Naive thymus-derived CD8-positive, alpha-beta T cell (primary cell): ENCODE results near the gene SLC48A1. TPM values are rescaled to one million over a fixed set of nuclear protein-coding genes. Genes with fewer than 3 reads are reported as not detected.
A peak's percentile ranks its signal among the peaks of the same experiment; 100 is the strongest.

ENCODE experiments used
- ATAC-seq, 2 donors: fragments of 150-1000 bp; cut with Tn5 transposase in 1 of 2; sonication (Bioruptor Pico), chemical (Tn5 transposase) in 1 of 2; 1 replicate in 1 of 2; 2 replicates in 1 of 2; pipeline ENCODE4 v1.10.0; 2021; ENCODE audit warnings: mild to moderate bottlenecking in 2 of 2, moderate library complexity in 2 of 2
- POLR2A ChIA-PET: fragments of 350-600 bp; sonication (Branson Sonifier 250); formaldehyde crosslinking; loops from one replicate; lab custom pipeline; 2021; ENCODE audit warnings: antibody characterized with exemption; lab: Charles Lee
- DNase-seq, 10 donors: peaks; one replicate each; pipeline versions ENCODE4 v3.0.0 to v3.0.0-alpha.2; 2020 to 2022
- H3K27ac Mint-ChIP-seq, 10 donors: one replicate each; pipeline ENCODE4 v1.8.0; 2020 to 2022; ENCODE audit warnings: mild to moderate bottlenecking in 10 of 10, mixed read lengths in 10 of 10, moderate library complexity in 4 of 10, inconsistent platforms in 1 of 10
- H3K27me3 Mint-ChIP-seq, 5 donors: one replicate each; pipeline ENCODE4 v1.8.0; 2021 to 2022; ENCODE audit warnings: mixed read lengths in 5 of 5
- H3K36me3 Mint-ChIP-seq, 3 donors: one replicate each; pipeline ENCODE4 v1.8.0; 2020 to 2022; ENCODE audit warnings: mixed read lengths in 3 of 3, mild to moderate bottlenecking in 2 of 3, inconsistent platforms in 1 of 3
- H3K4me1 Mint-ChIP-seq, 4 donors: one replicate each; pipeline ENCODE4 v1.8.0; 2021 to 2022; ENCODE audit warnings: mixed read lengths in 4 of 4
- H3K4me3 Mint-ChIP-seq, 10 donors: one replicate each; pipeline ENCODE4 v1.8.0; 2020 to 2022; ENCODE audit warnings: mild to moderate bottlenecking in 10 of 10, mixed read lengths in 10 of 10, moderate library complexity in 6 of 10, inconsistent platforms in 1 of 10
- H3K9me3 Mint-ChIP-seq, 9 donors: one replicate each; pipeline ENCODE4 v1.8.0; 2020 to 2022; ENCODE audit warnings: mixed read lengths in 9 of 9, mild to moderate bottlenecking in 3 of 9, inconsistent platforms in 1 of 9, moderate library complexity in 1 of 9
- polyA plus RNA-seq, 3 donors: library from polyadenylated mRNA; unstranded; fragments of 300-500 nt; fragmentation: Illumina TruSeq; gene quantifications; one replicate each; pipeline ENCODE4 v1.2.3, GENCODE V29; 2021
- total RNA-seq, 8 experiments: library from RNA in 2 of 8; stranded (reverse) in 2 of 8; gene quantifications; one replicate each; pipeline ENCODE4 v1.2.3 and lab custom pipeline; 2021 to 2026

The SLC48A1 gene
- total and polyA plus RNA-seq, 5 experiments from 2014 or later, result 9.4 to 12.8 (median 11.5) TPM

DNA sequence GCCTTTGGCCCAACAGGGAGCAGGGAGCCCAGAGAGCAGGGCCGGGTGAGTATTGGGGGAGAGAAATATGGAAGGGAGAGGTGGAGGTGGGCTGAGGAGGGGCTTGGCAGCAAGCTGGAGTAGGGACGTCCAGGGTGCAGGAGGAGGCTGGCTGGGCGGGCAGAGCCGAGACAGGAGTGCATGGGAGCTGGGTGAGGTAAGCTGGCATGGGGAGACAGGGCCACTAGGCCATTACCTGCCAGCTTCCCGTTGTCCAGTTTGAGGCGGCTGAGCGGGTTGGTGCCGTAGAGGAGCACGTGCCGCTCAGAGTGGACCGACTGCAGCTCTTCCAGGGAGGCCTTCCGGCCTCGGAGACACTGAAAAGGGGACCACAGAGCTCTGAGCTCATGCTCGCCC lies 18.3 kb downstream of the SLC48A1 start:
- Mint-ChIP-seq H3K9me3 (no peaks in the 10 kb centered on the region), H3K4me3 (no peak overlapping the region), H3K4me1 (peaks cover 0 to 4% (median 0%) of the 10 kb centered on the region in 4 donors), H3K27ac (peak overlapping the region in 4 of 10 donors; percentile 5 to 57 (median 44)), H3K27me3 (no peaks in the 10 kb centered on the region), H3K36me3 (peaks cover 0 to 83% (median 15%) of the 10 kb centered on the region in 3 donors)
- ATAC-seq, result no peak
- no peak for DNase-seq
- POLR2A ChIA-PET, result interaction anchor here (1.0 to 2.0 kb wide), 4 partner anchors 10 to 29 kb away, joined by 3 to 8 read pairs (median 4); no protein-coding TSS in a partner anchor

GRCh38 chr12:47791874-47792273 lies 18.8 kb downstream of the SLC48A1 start:
- DNase-seq (no peak), ATAC-seq (no peak)
- Mint-ChIP-seq H3K4me1 (peaks cover 0 to 4% (median 0%) of the 10 kb centered on the region in 4 donors), H3K9me3 (no peaks in the 10 kb centered on the region), H3K27ac (peak overlapping the region in 2 of 10 donors; percentile 43 to 62), H3K4me3 (no peak overlapping the region), H3K36me3 (peaks cover 0 to 83% (median 15%) of the 10 kb centered on the region in 3 donors), H3K27me3 (no peaks in the 10 kb centered on the region)
- POLR2A ChIA-PET, result interaction anchor here (1.0 to 2.0 kb wide), 4 partner anchors 9 to 29 kb away, joined by 3 to 8 read pairs (median 4); no protein-coding TSS in a partner anchor

DNA sequence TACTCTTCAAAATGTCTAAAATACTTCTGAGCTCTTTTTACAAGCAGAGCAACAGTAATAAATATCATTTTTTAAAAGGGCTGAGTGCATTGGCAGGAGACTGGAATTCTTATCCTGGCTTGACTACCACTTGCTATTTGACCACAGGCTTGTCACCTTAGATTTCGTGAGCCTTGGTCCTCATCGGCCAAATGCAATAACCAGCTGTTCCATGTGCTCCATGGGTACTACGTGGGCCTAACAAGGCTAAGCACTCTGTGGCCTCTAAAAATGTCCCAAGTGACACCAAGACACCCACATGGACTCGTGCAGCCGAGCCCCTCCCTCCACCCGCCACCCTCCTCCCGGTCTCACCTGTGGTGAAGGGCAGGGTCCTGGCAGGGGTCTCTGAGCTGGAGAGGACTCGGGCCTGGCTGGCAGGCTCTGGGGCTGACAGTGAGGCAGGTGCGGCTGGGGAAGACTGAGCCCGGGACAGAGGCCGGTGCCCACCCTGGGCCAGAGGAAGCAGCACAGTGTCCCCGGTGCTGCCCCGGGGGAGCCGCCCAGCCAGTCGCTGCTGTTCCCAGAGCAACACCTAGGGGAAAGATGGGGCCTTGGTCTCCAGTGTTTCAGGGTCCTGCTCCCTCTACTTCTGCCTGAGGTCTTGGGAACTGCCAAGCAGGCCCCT lies 20.1 kb downstream of the SLC48A1 start:
- POLR2A ChIA-PET, result interaction anchor here (1.2 to 3.3 kb wide), 3 partner anchors 8 to 40 kb away, joined by 3 to 10 read pairs (median 8); no protein-coding TSS in a partner anchor
- H3K4me1 Mint-ChIP-seq, result peaks cover 2 to 10% (median 9%) of the 10 kb centered on the region in 4 donors
- H3K4me3 Mint-ChIP-seq, result no peak overlapping the region
- no peak for ATAC-seq
- H3K9me3 Mint-ChIP-seq, result no peaks in the 10 kb centered on the region
- no peak for DNase-seq
- peak overlapping the region in 3 of 10 donors; percentile 56 to 62 (median 59) for H3K27ac Mint-ChIP-seq
- H3K36me3 Mint-ChIP-seq, result peaks cover 0 to 79% (median 9%) of the 10 kb centered on the region in 3 donors
- no peaks in the 10 kb centered on the region for H3K27me3 Mint-ChIP-seq

- ATAC-seq, result no peak
- Mint-ChIP-seq H3K9me3 (no peaks in the 10 kb centered on the region), H3K36me3 (peaks cover 0 to 67% (median 4%) of the 10 kb centered on the region in 3 donors), H3K4me3 (no peak overlapping the region), H3K27ac (no peak overlapping the region), H3K27me3 (no peaks in the 10 kb centered on the region), H3K4me1 (peaks cover 13 to 25% (median 17%) of the 10 kb centered on the region in 4 donors)
- DNase-seq, result no peak
- POLR2A ChIA-PET, result interaction anchor here (0.9 to 3.3 kb wide), 4 partner anchors 11 to 38 kb away, joined by 3 to 10 read pairs (median 6); no protein-coding TSS in a partner anchor
These were observed 21.6 kb downstream of the SLC48A1 start for GRCh38 chr12:47794679-47795078.

DNA sequence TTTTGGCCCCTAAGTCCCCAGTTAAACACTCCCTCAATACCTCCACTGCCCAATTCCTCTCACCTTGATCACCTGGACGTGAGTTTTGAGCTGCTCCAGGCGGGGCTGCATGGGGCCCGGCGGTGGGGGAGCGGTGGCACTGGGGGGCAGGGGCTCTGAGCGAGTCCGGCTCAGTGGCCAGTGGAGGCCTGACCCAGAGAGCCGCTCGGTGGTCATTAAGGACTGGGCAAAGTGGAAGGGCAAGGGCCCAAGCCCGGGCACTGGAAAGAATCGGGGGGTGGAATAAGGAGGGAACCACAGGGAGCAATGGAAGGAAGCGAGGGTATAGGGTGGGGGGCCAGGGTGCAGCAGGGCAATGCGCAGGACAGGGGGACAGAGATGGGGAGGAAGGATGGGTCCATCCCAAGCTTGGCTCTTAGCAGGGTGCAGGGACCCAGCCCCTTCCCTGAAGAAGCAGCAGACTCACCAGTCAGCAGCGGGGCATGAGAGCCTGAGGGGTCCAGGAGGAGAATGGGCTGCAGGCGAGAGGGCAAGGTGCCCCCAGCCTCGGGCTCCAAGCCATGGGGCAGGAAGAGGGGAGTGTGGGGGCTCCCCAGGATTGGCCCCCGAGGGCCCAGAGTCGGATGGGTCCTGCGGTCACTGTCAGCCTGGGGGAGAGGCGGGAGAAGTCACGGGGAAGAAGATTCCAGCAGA lies 22.2 kb downstream of the SLC48A1 start:
- POLR2A ChIA-PET, result interaction anchor here (1.4 to 3.3 kb wide), 3 partner anchors 12 to 37 kb away, joined by 3 to 10 read pairs (median 10); no protein-coding TSS in a partner anchor
- peaks cover 13 to 31% (median 21%) of the 10 kb centered on the region in 4 donors for H3K4me1 Mint-ChIP-seq
- DNase-seq (no peak), ATAC-seq (no peak)
- no peak overlapping the region for H3K4me3 Mint-ChIP-seq
- no peaks in the 10 kb centered on the region for H3K27me3 Mint-ChIP-seq
- H3K9me3 Mint-ChIP-seq, result no peaks in the 10 kb centered on the region
- peaks cover 0 to 65% (median 4%) of the 10 kb centered on the region in 3 donors for H3K36me3 Mint-ChIP-seq
- H3K27ac Mint-ChIP-seq, result peak overlapping the region in 3 of 10 donors; percentile 18 to 44 (median 19)

DNA sequence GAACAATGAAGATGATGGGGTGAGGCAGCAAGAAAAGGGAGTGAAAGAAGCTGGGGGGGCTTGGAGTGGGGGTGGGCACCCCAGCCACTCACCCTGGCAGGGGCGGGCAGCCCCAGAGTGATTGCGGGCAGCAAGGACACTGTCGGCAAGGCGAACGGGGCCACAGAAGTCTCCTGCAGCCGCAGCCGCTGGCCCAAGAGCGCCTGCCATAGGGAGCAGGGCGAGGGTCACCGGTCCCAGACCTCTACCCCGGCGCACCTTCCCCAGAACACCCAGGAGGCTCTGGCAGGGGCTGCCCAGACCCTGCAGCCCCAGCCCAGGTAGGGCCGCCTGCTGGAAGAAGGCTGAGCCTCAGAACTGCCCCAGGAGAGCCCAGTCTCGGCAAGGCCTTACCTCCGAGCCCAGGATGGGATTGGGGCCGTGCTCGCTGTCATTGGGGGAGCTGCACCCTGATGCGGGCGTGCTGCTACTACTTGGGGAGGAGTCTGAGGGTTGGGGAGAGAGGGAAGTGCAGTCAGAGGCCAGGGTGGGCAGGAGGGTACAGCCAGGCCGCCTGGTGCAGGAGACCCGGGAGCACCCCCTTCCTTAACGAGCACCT lies 22.9 kb downstream of the SLC48A1 start:
- H3K27me3 Mint-ChIP-seq, result no peaks in the 10 kb centered on the region
- no peaks in the 10 kb centered on the region for H3K9me3 Mint-ChIP-seq
- POLR2A ChIA-PET, result interaction anchor here (1.8 to 4.1 kb wide), 2 partner anchors 13 to 17 kb away, joined by 10 to 31 read pairs; no protein-coding TSS in a partner anchor
- no peak overlapping the region for H3K4me3 Mint-ChIP-seq
- no peak for ATAC-seq
- H3K4me1 Mint-ChIP-seq, result peaks cover 14 to 35% (median 27%) of the 10 kb centered on the region in 4 donors
- peak overlapping the region in 1 of 10 donors; percentile 19 for H3K27ac Mint-ChIP-seq
- peaks cover 0 to 58% (median 2%) of the 10 kb centered on the region in 3 donors for H3K36me3 Mint-ChIP-seq
- no peak for DNase-seq

DNA sequence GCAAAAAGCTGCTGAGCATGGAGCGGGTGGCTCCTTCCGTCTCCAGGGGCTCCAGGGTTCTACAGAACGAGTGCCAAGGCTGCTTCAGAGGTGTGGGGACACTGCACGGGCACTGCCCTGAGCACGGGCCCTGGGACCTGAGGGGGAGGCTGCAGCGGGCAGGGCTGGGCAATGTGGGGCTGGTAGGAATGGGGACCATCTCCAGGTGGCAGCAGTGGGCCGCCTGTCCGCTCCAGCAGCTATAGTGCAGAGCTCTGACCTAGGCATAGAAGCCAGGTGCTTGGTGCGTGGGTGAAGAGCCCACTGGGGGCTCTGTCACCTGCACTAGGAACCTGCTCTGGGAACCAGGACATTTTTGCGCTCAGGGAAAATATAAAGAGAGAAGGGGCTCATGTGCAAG lies 24.4 kb downstream of the SLC48A1 start:
- peaks cover 0 to 48% (median 1%) of the 10 kb centered on the region in 3 donors for H3K36me3 Mint-ChIP-seq
- H3K4me3 Mint-ChIP-seq, result peak overlapping the region in 7 of 10 donors; percentile 44 to 81 (median 68)
- H3K27me3 Mint-ChIP-seq, result no peaks in the 10 kb centered on the region
- POLR2A ChIA-PET, result interaction anchor here (0.9 to 4.1 kb wide), 6 partner anchors 12 to 41 kb away, joined by 3 to 31 read pairs (median 7); partner anchors contain the start of gene HDAC7
- ATAC-seq (peak; percentile 88 to 90), DNase-seq (peak in 8 of 10 donors; percentile 41 to 76 (median 58))
- no peaks in the 10 kb centered on the region for H3K9me3 Mint-ChIP-seq
- peak overlapping the region; percentile 51 to 95 (median 87) for H3K27ac Mint-ChIP-seq
- H3K4me1 Mint-ChIP-seq, result peaks cover 26 to 51% (median 42%) of the 10 kb centered on the region in 4 donors

DNA sequence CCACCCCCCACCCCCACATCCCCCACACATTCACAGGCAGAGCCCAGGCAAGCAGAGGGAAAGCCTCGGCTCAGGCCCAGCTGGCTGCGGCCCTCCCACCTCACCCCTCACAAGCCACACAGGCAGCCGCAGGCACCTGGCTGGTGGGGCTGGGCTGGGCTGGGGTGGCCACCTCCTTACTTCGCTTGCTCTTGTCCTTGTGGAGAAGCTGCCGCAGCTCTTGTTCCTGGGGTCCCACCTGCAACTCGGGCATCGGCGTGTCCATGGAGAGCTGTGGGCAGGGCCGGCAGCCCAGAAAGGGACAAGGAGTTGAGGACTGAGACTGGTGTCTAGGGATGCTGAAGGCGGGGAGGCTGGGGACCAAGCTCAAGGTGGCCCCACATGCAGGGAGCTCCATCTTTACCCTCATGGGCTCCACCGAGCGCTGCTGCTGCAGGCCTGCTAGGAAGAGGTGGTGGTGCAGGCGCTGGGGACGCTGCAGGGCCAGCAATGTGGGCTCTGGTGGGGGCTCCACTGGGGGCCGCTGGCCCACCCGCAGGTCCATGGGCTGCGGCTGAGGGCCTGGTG lies 25.4 kb downstream of the SLC48A1 start:
- Mint-ChIP-seq H3K4me1 (peaks cover 32 to 61% (median 53%) of the 10 kb centered on the region in 4 donors), H3K4me3 (peak overlapping the region in 2 of 10 donors; percentile 26 to 38), H3K36me3 (peaks cover 0 to 43% (median 1%) of the 10 kb centered on the region in 3 donors), H3K27ac (peak overlapping the region in 5 of 10 donors; percentile 27 to 78 (median 57)), H3K27me3 (no peaks in the 10 kb centered on the region), H3K9me3 (no peaks in the 10 kb centered on the region)
- POLR2A ChIA-PET, result interaction anchor here (0.9 to 4.1 kb wide), 7 partner anchors 11 to 37 kb away, joined by 3 to 31 read pairs (median 8); no protein-coding TSS in a partner anchor
- DNase-seq, result no peak
- no peak for ATAC-seq

GRCh38 chr12:47799357-47799955 lies 26.4 kb downstream of the SLC48A1 start:
- ATAC-seq (no peak), DNase-seq (no peak)
- peaks cover 35 to 71% (median 62%) of the 10 kb centered on the region in 4 donors for H3K4me1 Mint-ChIP-seq
- H3K36me3 Mint-ChIP-seq, result peaks cover 0 to 33% (median 1%) of the 10 kb centered on the region in 3 donors
- no peaks in the 10 kb centered on the region for H3K27me3 Mint-ChIP-seq
- no peak overlapping the region for H3K4me3 Mint-ChIP-seq
- POLR2A ChIA-PET, result interaction anchor here (0.6 to 4.1 kb wide), 5 partner anchors 10 to 36 kb away, joined by 3 to 31 read pairs (median 5); no protein-coding TSS in a partner anchor
- no peaks in the 10 kb centered on the region for H3K9me3 Mint-ChIP-seq
- H3K27ac Mint-ChIP-seq, result peak overlapping the region in 6 of 10 donors; percentile 20 to 87 (median 58)

DNA sequence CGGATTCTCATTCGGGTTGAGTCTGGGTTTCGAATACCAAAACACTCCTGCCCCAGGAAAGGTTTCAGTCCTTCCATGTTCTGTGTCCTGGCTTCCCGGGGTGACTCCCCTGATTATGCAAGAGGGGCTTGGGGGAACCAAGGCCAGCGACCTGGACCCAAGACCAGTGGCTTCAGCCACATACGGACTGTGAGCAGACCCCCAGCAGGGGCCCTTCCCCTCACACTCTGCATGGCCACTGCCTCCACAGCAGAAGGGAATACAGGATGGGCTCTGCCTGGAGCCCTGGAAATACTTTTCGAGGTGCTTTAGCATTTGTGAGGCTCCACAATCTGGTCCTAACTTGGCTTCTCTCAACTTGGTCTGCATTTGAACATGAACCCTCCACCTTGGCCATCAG lies 27.5 kb downstream of the SLC48A1 start:
- H3K9me3 Mint-ChIP-seq, result no peaks in the 10 kb centered on the region
- POLR2A ChIA-PET, result interaction anchor here (0.6 to 22.6 kb wide), 5 partner anchors 8 to 31 kb away, joined by 3 to 514 read pairs (median 4); no protein-coding TSS in a partner anchor
- DNase-seq (no peak), ATAC-seq (no peak)
- no peaks in the 10 kb centered on the region for H3K27me3 Mint-ChIP-seq
- H3K4me3 Mint-ChIP-seq, result peak overlapping the region in 2 of 10 donors; percentile 31 to 83
- H3K4me1 Mint-ChIP-seq, result peaks cover 45 to 82% (median 74%) of the 10 kb centered on the region in 4 donors
- peak overlapping the region in 4 of 10 donors; percentile 61 to 84 (median 75) for H3K27ac Mint-ChIP-seq
- H3K36me3 Mint-ChIP-seq, result peaks cover 0 to 34% (median 1%) of the 10 kb centered on the region in 3 donors
